ENCODE results near the gene TACC3.

GRCh38 chr4:1723131-1723801, 1.9 kb downstream of the TACC3 start:
- TF ChIP-seq, protein P1, sequence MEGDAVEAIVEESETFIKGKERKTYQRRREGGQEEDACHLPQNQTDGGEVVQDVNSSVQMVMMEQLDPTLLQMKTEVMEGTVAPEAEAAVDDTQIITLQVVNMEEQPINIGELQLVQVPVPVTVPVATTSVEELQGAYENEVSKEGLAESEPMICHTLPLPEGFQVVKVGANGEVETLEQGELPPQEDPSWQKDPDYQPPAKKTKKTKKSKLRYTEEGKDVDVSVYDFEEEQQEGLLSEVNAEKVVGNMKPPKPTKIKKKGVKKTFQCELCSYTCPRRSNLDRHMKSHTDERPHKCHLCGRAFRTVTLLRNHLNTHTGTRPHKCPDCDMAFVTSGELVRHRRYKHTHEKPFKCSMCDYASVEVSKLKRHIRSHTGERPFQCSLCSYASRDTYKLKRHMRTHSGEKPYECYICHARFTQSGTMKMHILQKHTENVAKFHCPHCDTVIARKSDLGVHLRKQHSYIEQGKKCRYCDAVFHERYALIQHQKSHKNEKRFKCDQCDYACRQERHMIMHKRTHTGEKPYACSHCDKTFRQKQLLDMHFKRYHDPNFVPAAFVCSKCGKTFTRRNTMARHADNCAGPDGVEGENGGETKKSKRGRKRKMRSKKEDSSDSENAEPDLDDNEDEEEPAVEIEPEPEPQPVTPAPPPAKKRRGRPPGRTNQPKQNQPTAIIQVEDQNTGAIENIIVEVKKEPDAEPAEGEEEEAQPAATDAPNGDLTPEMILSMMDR (IDR thresholded peaks at IDR 0.05; ENCODE audit: low read depth, low read length, poor library complexity, severe bottlenecking), result no peak
- no peak for TF ChIP-seq EZH2phosphoT487 (IDR thresholded peaks at IDR 0.05; ENCODE audit: borderline replicate concordance, low read length)
